NCI-H2029 (cell line): ENCODE results near the gene CAMK4.

ENCODE experiments used
- DNase-seq: peaks from one replicate; lab custom pipeline; 2025; lab: John Stamatoyannopoulos, UW

Gene CAMK4

GRCh38 chr5:111535879-111536549 lies 311.8 kb downstream of the CAMK4 start:
- no peak for DNase-seq

GRCh38 chr5:111537141-111538024 lies 313.2 kb downstream of the CAMK4 start:
- no peak for DNase-seq
